Measurements from ENCODE around the gene SEPTIN8.

SEPTIN8 gene

GRCh38 chr5:132747616-132748440, 29.2 kb downstream of the SEPTIN8 start:
- peak; percentile 45 for DNase-seq

- peak; percentile 70 for DNase-seq
Measured at GRCh38 chr5:132746954-132747615, 30.0 kb downstream of the SEPTIN8 start, which contains the start of gene CCNI2. Gene CCNI2, plus strand, starts transcription at chr5:132747426. Its CDS starts 70 bp downstream, at chr5:132747496.

GRCh38 chr5:132746592-132746953, 30.5 kb downstream of the SEPTIN8 start:
- DNase-seq: no peak

DNA sequence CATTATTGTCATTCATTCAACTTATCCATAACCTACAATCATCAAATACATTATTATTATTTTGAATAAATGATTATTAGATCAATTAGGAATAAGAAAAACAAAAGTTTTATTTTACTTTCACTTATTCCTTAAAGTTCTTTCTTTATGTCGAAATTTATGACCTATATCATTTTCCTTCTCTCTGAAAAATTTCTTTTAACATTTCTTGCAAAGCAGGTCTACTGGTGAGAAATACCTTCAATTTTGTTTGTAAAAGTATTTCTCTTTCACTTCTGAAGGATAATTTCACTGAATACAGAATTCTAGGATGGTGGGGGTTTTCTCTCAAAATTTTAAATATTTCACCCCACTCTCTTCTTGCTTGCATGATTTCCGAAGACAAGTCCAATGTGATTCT, 32.4 kb downstream of the SEPTIN8 start:
- no peak for DNase-seq

GRCh38 chr5:132742626-132743025, 34.4 kb downstream of the SEPTIN8 start:
- DNase-seq: no peak

DNA sequence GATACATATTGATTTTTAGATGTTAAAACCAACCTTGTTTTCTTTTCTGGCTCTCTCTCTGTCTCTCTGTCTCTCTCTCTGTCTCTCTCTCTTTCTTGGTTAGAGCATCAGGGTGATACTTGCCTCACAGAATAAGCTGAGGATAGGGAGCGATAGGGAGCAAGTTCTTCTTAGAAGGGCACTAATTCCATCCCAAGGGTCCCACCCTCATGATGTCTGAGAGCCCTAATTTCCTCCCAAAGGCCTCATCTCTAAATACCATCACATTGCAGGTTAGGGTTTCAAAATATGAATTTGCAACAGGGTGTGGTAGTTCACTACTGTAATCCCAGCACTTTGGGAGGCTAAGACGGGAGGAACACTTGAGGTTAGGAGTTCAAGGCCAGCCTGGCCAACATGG, 34.9 kb downstream of the SEPTIN8 start:
- no peak for DNase-seq

GRCh38 chr5:132739232-132739631, 37.8 kb downstream of the SEPTIN8 start:
- DNase-seq: no peak

DNA sequence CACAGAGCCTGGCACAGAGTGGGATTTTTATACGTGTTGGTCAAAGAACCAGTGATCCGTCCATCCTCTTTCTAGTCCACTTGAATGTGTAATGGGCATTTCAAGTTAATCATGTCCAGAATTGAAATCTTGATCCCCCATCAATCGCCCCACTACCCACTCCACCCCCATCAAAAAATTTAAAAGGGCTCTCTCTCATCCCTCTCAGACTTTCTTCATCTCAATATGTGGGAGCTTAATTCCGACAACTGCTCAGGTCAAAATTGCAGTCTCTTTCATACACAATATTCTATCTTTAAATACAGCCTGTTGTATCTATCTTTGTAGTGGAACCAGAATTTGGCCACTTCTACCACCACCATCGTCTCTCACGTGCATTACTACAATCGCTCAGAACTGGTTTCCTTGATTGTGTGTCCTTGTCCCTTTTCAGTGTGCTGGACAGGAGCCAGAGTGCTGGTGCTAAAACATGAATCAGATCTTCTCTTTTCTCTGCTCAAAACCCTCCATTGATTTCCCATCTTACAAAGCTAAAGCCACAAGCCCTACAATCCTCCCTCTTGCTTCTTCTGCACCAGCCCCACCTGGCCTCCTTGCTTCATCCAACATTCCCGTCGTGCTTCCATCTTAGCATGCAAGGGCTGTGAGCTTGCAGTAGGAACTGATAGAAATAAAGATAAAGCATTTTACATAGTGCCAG, 38.9 kb downstream of the SEPTIN8 start:
- DNase-seq: no peak

- peak; percentile 99 for DNase-seq
Measured at GRCh38 chr5:132736853-132737833, 39.9 kb downstream of the SEPTIN8 start, which contains the start of gene KIF3A. Gene KIF3A, minus strand, starts transcription at chr5:132737546. Its CDS starts 127 bp downstream, at chr5:132737419.

- DNase-seq: no peak
Measured at GRCh38 chr5:132734687-132735086, 42.4 kb downstream of the SEPTIN8 start.

- DNase-seq: no peak
Measured at GRCh38 chr5:132733499-132734148, 43.4 kb downstream of the SEPTIN8 start.

DNA sequence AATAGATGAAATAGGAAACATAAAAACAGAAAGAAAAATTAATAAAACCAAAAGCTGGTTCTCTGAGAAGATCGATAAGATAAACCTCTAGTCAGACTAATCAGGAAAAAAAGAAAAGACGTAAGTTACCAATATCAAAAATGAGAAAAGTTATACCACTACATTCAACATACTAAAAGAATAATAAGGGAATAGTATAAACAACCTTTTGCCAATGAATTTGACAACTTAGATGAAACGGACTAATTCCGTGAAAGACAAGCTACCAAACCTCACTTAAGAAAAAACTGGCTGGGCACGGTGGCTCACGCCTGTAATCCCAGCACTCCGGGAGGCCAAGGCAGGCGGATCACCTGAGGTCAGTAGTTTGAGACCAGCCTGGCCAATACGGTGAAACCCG, 47.1 kb downstream of the SEPTIN8 start:
- DNase-seq: no peak

DNA sequence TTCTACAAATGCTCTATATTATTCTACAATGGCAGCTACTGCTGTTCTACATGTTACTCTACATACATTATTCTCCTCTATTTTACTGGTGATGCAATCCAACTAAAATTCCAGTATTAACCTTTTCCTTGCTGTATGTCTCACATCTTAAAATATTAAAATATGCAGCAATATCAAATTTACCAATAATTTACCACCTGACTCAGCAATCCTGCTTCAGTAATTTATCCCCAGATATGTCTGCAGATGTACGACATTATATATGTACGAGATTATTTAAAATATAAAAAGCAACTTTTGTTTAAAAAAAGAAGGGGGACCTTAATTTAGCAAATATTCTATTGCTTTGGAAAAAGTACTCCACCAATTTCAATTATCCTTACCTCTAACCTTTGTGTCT, 51.3 kb downstream of the SEPTIN8 start:
- no peak for DNase-seq

GRCh38 chr5:132718544-132719312, 58.3 kb downstream of the SEPTIN8 start:
- DNase-seq: no peak

DNA sequence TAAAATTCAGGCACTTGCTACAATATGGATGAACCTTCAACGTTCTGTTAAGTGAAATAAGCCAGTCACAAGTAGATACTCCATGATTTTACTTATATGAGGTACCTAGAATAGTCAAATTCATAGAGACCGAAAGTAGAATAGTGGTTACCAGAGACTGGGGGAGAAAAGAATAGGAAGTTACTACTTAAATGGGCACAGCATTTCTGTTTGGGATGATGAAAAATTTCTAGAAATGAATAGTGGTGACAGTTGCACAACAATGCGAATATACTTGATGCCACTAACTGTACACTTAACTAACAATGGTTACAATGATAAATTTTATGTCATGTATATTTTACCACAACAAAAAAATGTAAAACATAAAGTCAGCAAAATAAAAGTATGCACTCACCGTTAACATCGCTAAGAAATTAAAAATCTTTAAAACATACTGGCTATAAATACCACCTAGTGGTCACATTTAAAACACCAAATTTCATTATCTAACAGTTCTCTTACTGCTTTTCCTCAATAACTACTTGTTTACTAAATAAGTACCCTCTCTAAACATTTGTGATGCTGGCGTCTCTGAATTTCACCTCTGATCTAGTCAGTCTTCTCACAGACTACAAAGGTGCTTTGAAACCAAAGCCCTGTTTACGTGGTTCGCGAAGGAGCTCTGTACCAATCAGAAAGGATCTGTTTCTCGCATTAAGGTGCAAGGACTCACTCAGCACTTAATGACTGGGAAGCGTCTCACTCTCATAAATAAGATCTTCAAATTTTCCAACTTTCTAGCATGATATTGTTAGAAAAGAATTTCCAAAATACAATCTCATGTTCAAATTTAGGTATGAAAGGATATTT, 62.4 kb downstream of the SEPTIN8 start:
- no peak for DNase-seq

- DNase-seq: no peak
Measured at GRCh38 chr5:132708645-132709044, 68.4 kb downstream of the SEPTIN8 start.

DNA sequence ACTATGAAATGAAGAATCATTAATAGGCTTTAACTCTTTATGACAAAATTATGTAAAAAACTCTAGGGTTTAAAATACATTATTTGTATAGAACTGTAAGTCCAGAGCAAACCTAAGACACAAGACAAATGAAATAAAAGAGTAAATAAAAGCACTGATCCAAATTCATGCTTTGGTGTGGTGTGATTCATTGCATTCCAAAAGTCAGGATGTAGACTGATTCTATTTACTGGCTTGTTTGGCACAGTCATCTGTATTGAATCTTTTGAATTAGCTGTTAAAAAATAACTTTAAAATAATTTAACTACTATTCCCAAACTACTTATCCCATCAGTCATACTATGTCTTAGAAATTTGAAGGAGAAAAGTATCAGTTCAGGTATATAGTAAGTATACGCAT, 72.2 kb downstream of the SEPTIN8 start:
- no peak for DNase-seq

Data from activated CD4-positive, alpha-beta T cell treated with anti-CD3 and anti-CD28 coated beads, Interleukin-2, amount 50 U/mL, for 1 hour (primary cell).